ENCODE measurements around the gene MBL2.

MBL2 gene

DNA sequence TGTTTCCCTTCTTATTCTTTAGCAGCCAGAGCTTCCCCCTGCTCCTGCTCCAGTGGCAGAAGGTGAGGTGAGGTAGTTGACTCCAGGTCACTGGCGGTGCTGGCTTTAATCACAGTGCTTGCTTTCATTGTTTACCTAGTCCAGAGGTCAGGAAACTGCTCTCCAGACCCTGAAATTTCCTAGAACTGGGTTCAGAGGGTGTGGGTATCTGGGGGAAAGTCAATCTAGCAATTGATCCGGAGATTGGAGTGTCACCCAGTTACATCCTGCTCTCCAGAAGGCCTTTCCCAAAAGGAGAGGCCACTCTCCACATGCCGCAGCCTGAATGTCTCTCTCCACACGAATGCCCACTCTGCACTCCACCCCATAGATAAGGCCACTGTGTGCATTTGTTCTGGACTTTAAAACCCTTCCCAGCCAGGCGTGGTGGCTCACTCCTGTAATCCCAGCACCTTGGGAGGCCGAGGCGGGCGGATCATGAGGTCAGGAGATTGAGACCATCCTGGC lies 2.1 kb upstream of the MBL2 start:
- no peaks in the 10 kb centered on the region for H3K27me3 ChIP-seq (ENCODE audit: control insufficient read depth in 2 of 2, insufficient read depth in 2 of 2, low read length in 2 of 2)
- H3K4me1 ChIP-seq (ENCODE audit: control insufficient read depth in 2 of 2, insufficient read depth in 2 of 2, low read length in 2 of 2), result no peaks in the 10 kb centered on the region
- H3K9me3 ChIP-seq (ENCODE audit: control insufficient read depth in 2 of 2, low read length in 2 of 2), result no peaks in the 10 kb centered on the region
- no peak overlapping the region for H3K4me3 ChIP-seq (ENCODE audit: low read length in 2 of 2)
- no peaks in the 10 kb centered on the region for H3K36me3 ChIP-seq (ENCODE audit: control insufficient read depth in 2 of 2, insufficient read depth in 2 of 2, low read length in 2 of 2)
- no peak overlapping the region for H3K9ac ChIP-seq (ENCODE audit: low read depth in 1 of 2, low read length in 2 of 2)
- no peak overlapping the region for H3K27ac ChIP-seq (ENCODE audit: low read depth in 2 of 2, low read length in 2 of 2)

DNA sequence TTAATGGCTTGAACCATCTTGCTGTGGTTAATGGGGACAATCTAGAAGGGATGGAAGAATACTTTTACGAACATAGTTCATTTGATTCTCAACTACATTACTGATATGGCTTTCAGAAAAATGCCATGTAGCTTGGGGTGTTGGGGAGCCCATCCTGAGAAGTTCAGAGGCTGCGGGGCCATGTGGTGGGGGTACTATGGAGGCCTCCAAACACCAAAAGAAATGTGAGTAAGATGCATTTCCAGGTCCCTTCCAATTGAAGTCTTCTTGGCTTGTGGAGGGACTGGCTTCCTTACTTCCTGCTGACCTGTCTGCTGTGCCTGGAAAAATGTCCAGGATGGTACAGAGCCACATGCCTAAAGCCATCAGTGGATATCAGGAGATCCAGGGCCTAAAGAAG lies 1.6 kb upstream of the MBL2 start:
- no peak overlapping the region for H3K9ac ChIP-seq (ENCODE audit: low read depth in 1 of 2, low read length in 2 of 2)
- H3K27ac ChIP-seq (ENCODE audit: low read depth in 2 of 2, low read length in 2 of 2), result no peak overlapping the region
- H3K4me1 ChIP-seq (ENCODE audit: control insufficient read depth in 2 of 2, insufficient read depth in 2 of 2, low read length in 2 of 2), result no peaks in the 10 kb centered on the region
- H3K9me3 ChIP-seq (ENCODE audit: control insufficient read depth in 2 of 2, low read length in 2 of 2), result no peaks in the 10 kb centered on the region
- no peak overlapping the region for H3K4me3 ChIP-seq (ENCODE audit: low read length in 2 of 2)
- H3K27me3 ChIP-seq (ENCODE audit: control insufficient read depth in 2 of 2, insufficient read depth in 2 of 2, low read length in 2 of 2), result no peaks in the 10 kb centered on the region
- H3K36me3 ChIP-seq (ENCODE audit: control insufficient read depth in 2 of 2, insufficient read depth in 2 of 2, low read length in 2 of 2), result no peaks in the 10 kb centered on the region

DNA sequence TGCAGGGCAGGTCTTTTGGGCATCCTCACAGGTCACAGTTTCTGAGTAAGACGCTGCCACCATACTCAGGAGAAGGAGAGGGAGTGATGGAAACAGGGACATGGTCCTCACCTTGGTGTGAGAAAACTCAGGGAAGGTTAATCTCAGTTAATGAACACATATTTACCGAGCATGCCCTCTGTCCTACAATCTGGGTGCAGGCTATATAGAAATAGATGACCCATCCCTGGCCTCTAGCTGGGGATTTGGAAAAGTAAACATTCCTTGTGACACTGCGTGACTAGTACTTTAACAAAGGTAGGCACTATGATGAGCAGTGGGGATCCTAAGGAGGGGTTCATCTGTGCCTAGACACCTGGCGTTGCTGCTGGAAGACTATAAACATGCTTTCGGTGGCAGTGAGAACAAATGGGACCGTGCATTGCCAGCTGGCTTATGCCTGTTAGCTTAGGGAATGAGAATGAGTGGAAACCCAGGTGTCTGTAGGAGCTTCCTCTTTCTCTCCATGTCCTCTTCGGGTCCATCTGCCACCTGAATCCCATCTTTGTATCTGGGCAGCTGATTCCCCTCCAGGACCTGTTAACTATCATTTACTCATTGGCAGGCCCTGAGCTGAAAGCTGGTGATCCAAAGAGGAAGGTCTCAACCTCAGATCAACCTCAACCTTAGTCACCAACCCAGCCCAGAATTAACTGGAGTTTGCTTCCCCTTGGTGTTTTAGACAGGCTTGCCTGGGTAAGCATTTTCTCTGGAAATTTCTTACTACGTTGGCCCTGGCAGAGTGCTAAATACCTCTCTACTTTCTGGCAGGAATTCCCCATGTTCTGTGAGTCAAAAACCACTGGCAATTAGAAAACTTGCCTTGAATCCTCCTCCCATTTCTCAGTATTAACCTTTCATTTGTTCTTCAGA lies 794 bp downstream of the MBL2 start:
- H3K4me3 ChIP-seq (ENCODE audit: low read length in 2 of 2), result no peak overlapping the region
- no peak overlapping the region for H3K27ac ChIP-seq (ENCODE audit: low read depth in 2 of 2, low read length in 2 of 2)
- H3K4me1 ChIP-seq (ENCODE audit: control insufficient read depth in 2 of 2, insufficient read depth in 2 of 2, low read length in 2 of 2), result no peaks in the 10 kb centered on the region
- no peaks in the 10 kb centered on the region for H3K36me3 ChIP-seq (ENCODE audit: control insufficient read depth in 2 of 2, insufficient read depth in 2 of 2, low read length in 2 of 2)
- H3K9me3 ChIP-seq (ENCODE audit: control insufficient read depth in 2 of 2, low read length in 2 of 2), result no peaks in the 10 kb centered on the region
- no peaks in the 10 kb centered on the region for H3K27me3 ChIP-seq (ENCODE audit: control insufficient read depth in 2 of 2, insufficient read depth in 2 of 2, low read length in 2 of 2)
- no peak overlapping the region for H3K9ac ChIP-seq (ENCODE audit: low read depth in 1 of 2, low read length in 2 of 2)

DNA sequence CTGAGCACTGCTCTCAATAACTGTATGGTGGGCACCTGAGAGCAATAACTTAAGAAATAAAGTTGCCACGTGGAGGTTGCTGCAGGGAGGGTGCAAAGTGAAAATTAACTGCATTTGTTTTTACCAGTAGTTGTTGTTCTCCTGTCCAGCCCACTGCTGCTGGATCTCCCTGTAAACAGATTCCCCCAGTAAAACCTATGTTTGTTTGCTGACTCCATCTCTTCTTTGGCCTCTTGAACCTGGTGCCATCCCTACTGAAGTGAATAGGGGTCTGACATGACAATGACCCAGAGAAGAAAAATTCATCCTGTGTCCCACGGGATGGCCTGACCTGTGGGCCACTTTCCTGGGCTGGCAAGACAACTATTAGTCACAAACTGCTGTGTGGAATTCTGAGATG lies 1.7 kb downstream of the MBL2 start:
- no peak overlapping the region for H3K4me3 ChIP-seq (ENCODE audit: low read length in 2 of 2)
- no peaks in the 10 kb centered on the region for H3K36me3 ChIP-seq (ENCODE audit: control insufficient read depth in 2 of 2, insufficient read depth in 2 of 2, low read length in 2 of 2)
- no peaks in the 10 kb centered on the region for H3K27me3 ChIP-seq (ENCODE audit: control insufficient read depth in 2 of 2, insufficient read depth in 2 of 2, low read length in 2 of 2)
- no peaks in the 10 kb centered on the region for H3K4me1 ChIP-seq (ENCODE audit: control insufficient read depth in 2 of 2, insufficient read depth in 2 of 2, low read length in 2 of 2)
- H3K27ac ChIP-seq (ENCODE audit: low read depth in 2 of 2, low read length in 2 of 2), result no peak overlapping the region
- no peaks in the 10 kb centered on the region for H3K9me3 ChIP-seq (ENCODE audit: control insufficient read depth in 2 of 2, low read length in 2 of 2)
- H3K9ac ChIP-seq (ENCODE audit: low read depth in 1 of 2, low read length in 2 of 2), result no peak overlapping the region

DNA sequence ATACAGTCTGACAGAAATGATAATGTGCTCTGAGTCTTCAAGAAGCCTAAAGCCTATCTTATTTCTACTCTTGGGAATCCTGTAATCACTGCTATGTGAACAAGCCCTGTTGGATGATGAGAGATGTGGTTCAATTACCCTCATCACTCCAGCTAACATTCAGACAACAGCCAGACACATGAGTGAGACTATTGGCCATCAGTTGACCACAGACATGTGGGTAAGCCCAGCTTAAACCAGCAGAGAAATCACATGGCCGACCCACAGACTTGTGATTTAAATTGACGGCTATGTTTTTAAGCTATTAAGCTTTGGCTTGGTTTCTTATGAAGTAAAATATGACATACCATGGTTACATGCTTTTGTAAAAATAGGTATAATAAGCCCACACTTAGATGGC lies 2.6 kb downstream of the MBL2 start:
- Histone ChIP-seq H3K27ac (ENCODE audit: low read depth in 2 of 2, low read length in 2 of 2) (no peak overlapping the region), H3K9ac (ENCODE audit: low read depth in 1 of 2, low read length in 2 of 2) (no peak overlapping the region), H3K9me3 (ENCODE audit: control insufficient read depth in 2 of 2, low read length in 2 of 2) (no peaks in the 10 kb centered on the region), H3K27me3 (ENCODE audit: control insufficient read depth in 2 of 2, insufficient read depth in 2 of 2, low read length in 2 of 2) (no peaks in the 10 kb centered on the region), H3K4me3 (ENCODE audit: low read length in 2 of 2) (no peak overlapping the region), H3K36me3 (ENCODE audit: control insufficient read depth in 2 of 2, insufficient read depth in 2 of 2, low read length in 2 of 2) (no peaks in the 10 kb centered on the region), H3K4me1 (ENCODE audit: control insufficient read depth in 2 of 2, insufficient read depth in 2 of 2, low read length in 2 of 2) (no peaks in the 10 kb centered on the region)

DNA sequence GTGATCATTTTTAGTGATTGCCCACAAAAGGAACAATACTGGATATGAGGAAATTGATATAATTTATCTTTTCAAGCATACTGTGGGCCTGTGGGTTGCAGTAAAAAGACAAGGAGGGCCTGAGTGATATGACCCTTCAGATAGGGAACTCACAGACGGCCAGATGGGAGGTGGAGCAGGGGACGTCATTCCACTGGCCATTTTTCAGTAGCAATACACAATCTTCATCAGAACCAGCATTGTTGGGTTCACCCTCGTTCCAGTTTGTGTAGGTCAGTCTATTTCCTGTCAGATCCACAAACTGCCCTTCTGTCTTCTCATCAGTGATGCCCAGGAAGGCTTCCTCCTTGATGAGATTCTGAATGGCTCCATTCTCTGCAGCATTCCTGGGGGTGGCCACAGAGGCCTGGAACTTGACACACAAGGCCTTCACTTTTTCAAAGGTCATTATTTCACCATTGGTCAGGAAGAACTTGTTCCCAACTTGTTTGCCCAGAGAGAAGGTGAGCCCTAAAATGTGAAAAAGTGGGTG lies 4.5 kb downstream of the MBL2 start:
- Histone ChIP-seq H3K27ac (ENCODE audit: low read depth in 2 of 2, low read length in 2 of 2) (no peak overlapping the region), H3K4me3 (ENCODE audit: low read length in 2 of 2) (no peak overlapping the region), H3K36me3 (ENCODE audit: control insufficient read depth in 2 of 2, insufficient read depth in 2 of 2, low read length in 2 of 2) (no peaks in the 10 kb centered on the region), H3K27me3 (ENCODE audit: control insufficient read depth in 2 of 2, insufficient read depth in 2 of 2, low read length in 2 of 2) (no peaks in the 10 kb centered on the region), H3K9me3 (ENCODE audit: control insufficient read depth in 2 of 2, low read length in 2 of 2) (no peaks in the 10 kb centered on the region), H3K9ac (ENCODE audit: low read depth in 1 of 2, low read length in 2 of 2) (no peak overlapping the region), H3K4me1 (ENCODE audit: control insufficient read depth in 2 of 2, insufficient read depth in 2 of 2, low read length in 2 of 2) (no peaks in the 10 kb centered on the region)

DNA sequence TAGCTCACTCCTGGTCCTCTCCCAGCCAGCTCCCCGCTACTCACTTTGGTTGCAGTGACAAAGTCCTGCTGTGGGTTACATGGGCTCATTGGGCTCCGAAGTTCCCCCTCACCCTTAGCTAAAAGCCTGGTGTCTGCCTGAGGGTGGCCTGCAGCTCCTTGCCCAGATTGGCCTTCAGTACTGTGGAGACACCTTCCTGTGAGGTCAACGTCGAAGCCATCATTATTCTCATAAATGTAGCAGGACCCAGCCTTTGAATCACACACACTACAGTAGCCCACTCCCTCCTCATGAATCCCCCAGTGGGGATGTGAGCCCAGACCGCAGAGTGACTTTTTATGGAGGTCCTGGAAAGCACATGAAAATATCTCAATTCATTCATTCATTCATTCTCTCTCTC lies 10.5 kb downstream of the MBL2 start:
- H3K4me3 ChIP-seq (ENCODE audit: low read length in 2 of 2), result no peak overlapping the region
- no peaks in the 10 kb centered on the region for H3K4me1 ChIP-seq (ENCODE audit: control insufficient read depth in 2 of 2, insufficient read depth in 2 of 2, low read length in 2 of 2)
- no peaks in the 10 kb centered on the region for H3K9me3 ChIP-seq (ENCODE audit: control insufficient read depth in 2 of 2, low read length in 2 of 2)
- no peak overlapping the region for H3K9ac ChIP-seq (ENCODE audit: low read depth in 1 of 2, low read length in 2 of 2)
- no peaks in the 10 kb centered on the region for H3K27me3 ChIP-seq (ENCODE audit: control insufficient read depth in 2 of 2, insufficient read depth in 2 of 2, low read length in 2 of 2)
- H3K36me3 ChIP-seq (ENCODE audit: control insufficient read depth in 2 of 2, insufficient read depth in 2 of 2, low read length in 2 of 2), result no peaks in the 10 kb centered on the region
- H3K27ac ChIP-seq (ENCODE audit: low read depth in 2 of 2, low read length in 2 of 2), result no peak overlapping the region

DNA sequence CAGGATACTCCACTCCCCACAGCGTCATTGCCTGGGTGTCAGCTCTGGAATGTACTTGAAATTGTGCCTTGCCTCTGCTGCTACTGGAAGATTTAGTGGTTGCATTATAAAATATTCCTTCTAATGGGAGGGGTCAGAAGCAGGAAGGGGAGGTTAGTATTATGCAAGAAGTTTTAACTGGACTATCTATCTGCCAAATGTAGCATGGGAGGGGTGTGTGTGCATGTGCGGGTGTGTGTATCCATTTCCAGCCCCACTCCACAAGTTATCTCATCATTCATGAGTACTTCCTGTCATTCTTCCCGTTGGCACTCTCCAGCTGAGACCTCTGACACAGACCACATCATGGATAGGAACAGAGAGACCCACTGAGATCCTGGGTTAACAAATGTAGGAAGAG lies 13.4 kb downstream of the MBL2 start:
- Histone ChIP-seq H3K27ac (ENCODE audit: low read depth in 2 of 2, low read length in 2 of 2) (no peak overlapping the region), H3K9ac (ENCODE audit: low read depth in 1 of 2, low read length in 2 of 2) (no peak overlapping the region), H3K4me1 (ENCODE audit: control insufficient read depth in 2 of 2, insufficient read depth in 2 of 2, low read length in 2 of 2) (no peaks in the 10 kb centered on the region), H3K27me3 (ENCODE audit: control insufficient read depth in 2 of 2, insufficient read depth in 2 of 2, low read length in 2 of 2) (no peaks in the 10 kb centered on the region), H3K36me3 (ENCODE audit: control insufficient read depth in 2 of 2, insufficient read depth in 2 of 2, low read length in 2 of 2) (no peaks in the 10 kb centered on the region), H3K4me3 (ENCODE audit: low read length in 2 of 2) (no peak overlapping the region), H3K9me3 (ENCODE audit: control insufficient read depth in 2 of 2, low read length in 2 of 2) (no peaks in the 10 kb centered on the region)

DNA sequence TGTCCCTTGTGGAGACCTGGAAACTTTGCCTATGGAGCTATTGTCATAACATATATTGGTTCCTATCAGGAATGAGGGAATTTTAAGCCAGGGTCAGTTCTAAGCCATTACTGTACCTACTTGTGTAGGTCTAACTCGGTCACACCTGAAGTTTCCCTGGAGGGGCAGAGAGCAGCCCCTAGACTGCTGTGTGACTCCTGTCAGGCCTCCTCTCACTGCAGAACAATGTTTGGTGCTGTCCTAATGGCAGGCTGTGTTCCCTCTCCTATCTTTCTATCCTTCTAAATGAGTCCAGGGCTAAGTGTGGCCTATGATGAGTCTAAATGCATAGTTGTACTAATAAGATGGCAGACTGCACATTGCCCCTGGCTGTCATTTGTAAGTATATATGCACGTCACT lies 14.2 kb downstream of the MBL2 start:
- Histone ChIP-seq H3K4me1 (ENCODE audit: control insufficient read depth in 2 of 2, insufficient read depth in 2 of 2, low read length in 2 of 2) (no peaks in the 10 kb centered on the region), H3K4me3 (ENCODE audit: low read length in 2 of 2) (no peak overlapping the region), H3K9me3 (ENCODE audit: control insufficient read depth in 2 of 2, low read length in 2 of 2) (no peaks in the 10 kb centered on the region), H3K27me3 (ENCODE audit: control insufficient read depth in 2 of 2, insufficient read depth in 2 of 2, low read length in 2 of 2) (no peaks in the 10 kb centered on the region), H3K27ac (ENCODE audit: low read depth in 2 of 2, low read length in 2 of 2) (no peak overlapping the region), H3K36me3 (ENCODE audit: control insufficient read depth in 2 of 2, insufficient read depth in 2 of 2, low read length in 2 of 2) (no peaks in the 10 kb centered on the region), H3K9ac (ENCODE audit: low read depth in 1 of 2, low read length in 2 of 2) (no peak overlapping the region)

DNA sequence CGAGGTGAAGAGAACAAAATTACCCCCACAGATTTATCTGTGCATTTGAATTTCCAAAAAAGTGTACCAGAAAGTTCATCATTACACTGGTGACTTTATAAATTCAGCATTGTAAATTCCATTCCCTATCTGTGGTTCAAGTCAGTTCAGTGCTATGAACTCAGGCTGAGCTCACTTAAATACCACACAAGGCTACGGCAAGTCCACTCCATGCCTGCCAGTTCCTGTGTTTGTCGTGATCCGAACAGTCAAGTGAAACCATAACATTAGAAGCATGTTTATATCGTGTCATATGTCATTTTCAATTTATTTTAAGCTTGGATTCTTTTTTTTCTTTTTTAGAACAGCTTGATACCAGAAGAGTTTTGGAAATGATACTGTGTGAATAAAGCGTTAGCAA lies 14.8 kb downstream of the MBL2 start:
- H3K27ac ChIP-seq (ENCODE audit: low read depth in 2 of 2, low read length in 2 of 2), result no peak overlapping the region
- no peaks in the 10 kb centered on the region for H3K36me3 ChIP-seq (ENCODE audit: control insufficient read depth in 2 of 2, insufficient read depth in 2 of 2, low read length in 2 of 2)
- H3K9me3 ChIP-seq (ENCODE audit: control insufficient read depth in 2 of 2, low read length in 2 of 2), result no peaks in the 10 kb centered on the region
- H3K9ac ChIP-seq (ENCODE audit: low read depth in 1 of 2, low read length in 2 of 2), result no peak overlapping the region
- H3K4me1 ChIP-seq (ENCODE audit: control insufficient read depth in 2 of 2, insufficient read depth in 2 of 2, low read length in 2 of 2), result no peaks in the 10 kb centered on the region
- no peak overlapping the region for H3K4me3 ChIP-seq (ENCODE audit: low read length in 2 of 2)
- no peaks in the 10 kb centered on the region for H3K27me3 ChIP-seq (ENCODE audit: control insufficient read depth in 2 of 2, insufficient read depth in 2 of 2, low read length in 2 of 2)

Data from mucosa of rectum (tissue), 2 donors.